ENCODE results near the gene SDHC. TPM values are rescaled to one million over a fixed set of nuclear protein-coding genes. Genes with fewer than 3 reads are reported as not detected.

Gene SDHC
- total and polyA plus RNA-seq, 2 experiments from 2014 or later: 17.4 to 211 TPM

DNA sequence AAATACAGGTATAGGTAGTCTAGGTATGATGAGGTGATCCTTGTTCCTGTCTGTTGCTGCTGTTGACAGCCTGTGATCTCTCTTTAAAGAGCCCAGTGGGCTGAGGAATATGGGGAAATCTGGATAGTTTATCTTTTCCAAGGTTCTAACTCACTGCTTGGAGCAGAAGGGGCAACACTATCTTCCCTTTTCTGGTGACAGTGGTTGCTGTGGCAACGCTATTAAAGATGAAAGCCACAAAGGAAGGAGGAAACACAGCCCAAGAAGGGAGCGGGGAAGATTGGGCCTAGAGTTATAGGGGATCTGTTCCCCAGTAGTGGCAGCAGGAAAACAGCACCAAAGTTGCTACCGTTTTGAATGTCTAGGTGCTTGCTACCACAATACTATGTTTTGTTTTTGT, 46.9 kb upstream of the SDHC start:
- Histone ChIP-seq H3K27ac (no peak overlapping the region), H4K20me1 (ENCODE audit: insufficient read depth) (no peaks in the 10 kb centered on the region), H3K4me1 (ENCODE audit: insufficient read depth) (no peaks in the 10 kb centered on the region), H2AFZ (no peak overlapping the region), H3K9me3 (ENCODE audit: low read depth) (no peaks in the 10 kb centered on the region), H3K27me3 (replicated peaks; ENCODE audit: insufficient read depth) (no peaks in the 10 kb centered on the region; the same call in 1 of the 2 replicates), H3K4me2 (ENCODE audit: unreplicated experiment) (no peak overlapping the region), H3K36me3 (ENCODE audit: low read depth) (no peaks in the 10 kb centered on the region), H3F3A (ENCODE audit: insufficient read depth) (no peaks in the 10 kb centered on the region), H3K9me2 (ENCODE audit: insufficient read depth) (no peaks in the 10 kb centered on the region), H3K4me3 (no peak overlapping the region), H3K9ac (no peak overlapping the region), H3K79me2 (ENCODE audit: insufficient read depth) (no peaks in the 10 kb centered on the region)
- TF ChIP-seq EZH2phosphoT487 (IDR thresholded peaks at IDR 0.05; ENCODE audit: insufficient read depth, low read depth) (no peak), EZH2 (IDR thresholded peaks at IDR 0.05; ENCODE audit: insufficient read depth, poor library complexity, severe bottlenecking) (no peak)
- no peak for DNase-seq
- in situ Hi-C loops (cut with MboI): no loop called here
- 66 to 74% methylated on average over 3 of the region's 3 CpGs for WGBS, 2 experiments (ENCODE audit: low coverage in 1 of 2, low lambda C conversion rate in 2 of 2, missing lambda C conversion rate in 2 of 2)

DNA sequence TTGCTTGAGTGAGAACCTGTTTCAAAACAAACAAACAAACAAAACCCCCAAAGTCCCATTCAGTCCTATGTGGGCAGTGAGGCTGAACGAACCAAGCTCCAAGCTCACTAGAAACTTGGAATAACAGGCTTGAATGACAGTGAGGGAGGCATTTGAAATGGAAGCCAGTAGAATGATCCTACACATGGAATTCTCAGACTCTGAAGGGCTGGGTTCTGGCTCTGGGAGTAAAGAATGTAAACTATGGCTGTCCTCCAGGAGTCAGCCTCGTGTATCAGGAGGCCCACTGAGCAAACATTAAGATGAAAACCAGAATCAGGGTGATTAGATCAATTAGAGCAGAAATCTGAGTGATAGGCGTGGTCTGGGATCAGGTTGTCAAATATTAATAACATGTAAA, 40.8 kb upstream of the SDHC start:
- no peaks in the 10 kb centered on the region for H3K4me1 ChIP-seq (ENCODE audit: insufficient read depth)
- peaks cover 35% of the 10 kb centered on the region for H3K27me3 ChIP-seq (replicated peaks; ENCODE audit: insufficient read depth)
- no peak overlapping the region for H3K4me2 ChIP-seq (ENCODE audit: unreplicated experiment)
- in situ Hi-C loops (cut with MboI): no loop called here
- H3K9me3 ChIP-seq (ENCODE audit: low read depth): no peaks in the 10 kb centered on the region
- DNase-seq: no peak
- no peaks in the 10 kb centered on the region for H3K36me3 ChIP-seq (ENCODE audit: low read depth)
- no peak overlapping the region for H3K27ac ChIP-seq
- H3K4me3 ChIP-seq: no peak overlapping the region
- no peaks in the 10 kb centered on the region for H3K79me2 ChIP-seq (ENCODE audit: insufficient read depth)
- no peaks in the 10 kb centered on the region for H3K9me2 ChIP-seq (ENCODE audit: insufficient read depth)
- no peaks in the 10 kb centered on the region for H3F3A ChIP-seq (ENCODE audit: insufficient read depth)
- H3K9ac ChIP-seq: no peak overlapping the region
- WGBS, 2 experiments (ENCODE audit: low coverage in 1 of 2, low lambda C conversion rate in 2 of 2, missing lambda C conversion rate in 2 of 2): 15 to 28% methylated on average over 3 of the region's 3 CpGs
- no peaks in the 10 kb centered on the region for H4K20me1 ChIP-seq (ENCODE audit: insufficient read depth)
- H2AFZ ChIP-seq: no peak overlapping the region
- TF ChIP-seq EZH2 (IDR thresholded peaks at IDR 0.05; ENCODE audit: insufficient read depth, poor library complexity, severe bottlenecking): no peak
- TF ChIP-seq EZH2phosphoT487 (IDR thresholded peaks at IDR 0.05; ENCODE audit: insufficient read depth, low read depth): no peak

DNA sequence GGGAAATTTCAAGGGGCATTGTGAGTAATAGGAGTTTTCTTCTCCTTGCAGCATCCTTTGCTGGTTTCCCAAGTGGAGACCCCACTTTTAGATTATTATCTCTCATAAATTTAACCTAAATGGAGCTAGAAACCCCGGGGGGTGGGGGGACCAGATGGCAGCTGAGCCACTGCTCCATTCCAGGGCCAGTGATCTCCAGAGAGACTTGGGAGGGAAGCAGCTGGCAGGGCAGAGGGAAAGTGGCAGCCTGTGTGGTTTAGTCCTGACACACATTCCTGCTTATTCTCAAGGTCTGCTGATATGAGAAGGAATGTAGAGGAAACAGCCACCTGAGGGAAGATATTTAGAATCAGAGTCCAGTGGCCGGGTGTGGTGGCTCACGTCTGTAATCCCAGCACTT, 39.3 kb upstream of the SDHC start:
- no peaks in the 10 kb centered on the region for H4K20me1 ChIP-seq (ENCODE audit: insufficient read depth)
- 38 to 46% methylated on average over 3 of the region's 3 CpGs for WGBS, 2 experiments (ENCODE audit: low coverage in 1 of 2, low lambda C conversion rate in 2 of 2, missing lambda C conversion rate in 2 of 2)
- no peak overlapping the region for H3K4me3 ChIP-seq
- H3K4me1 ChIP-seq (ENCODE audit: insufficient read depth): no peaks in the 10 kb centered on the region
- H3K27me3 ChIP-seq (replicated peaks; ENCODE audit: insufficient read depth): peaks cover 35% of the 10 kb centered on the region
- H3K79me2 ChIP-seq (ENCODE audit: insufficient read depth): no peaks in the 10 kb centered on the region
- no peak overlapping the region for H3K4me2 ChIP-seq (ENCODE audit: unreplicated experiment)
- TF ChIP-seq EZH2phosphoT487 (IDR thresholded peaks at IDR 0.05; ENCODE audit: insufficient read depth, low read depth) (no peak), EZH2 (IDR thresholded peaks at IDR 0.05; ENCODE audit: insufficient read depth, poor library complexity, severe bottlenecking) (no peak)
- no peaks in the 10 kb centered on the region for H3K9me2 ChIP-seq (ENCODE audit: insufficient read depth)
- in situ Hi-C loops (cut with MboI): no loop called here
- no peaks in the 10 kb centered on the region for H3F3A ChIP-seq (ENCODE audit: insufficient read depth)
- H3K9me3 ChIP-seq (ENCODE audit: low read depth): no peaks in the 10 kb centered on the region
- H3K36me3 ChIP-seq (ENCODE audit: low read depth): no peaks in the 10 kb centered on the region
- H2AFZ ChIP-seq: no peak overlapping the region
- DNase-seq: no peak
- no peak overlapping the region for H3K9ac ChIP-seq
- no peak overlapping the region for H3K27ac ChIP-seq

DNA sequence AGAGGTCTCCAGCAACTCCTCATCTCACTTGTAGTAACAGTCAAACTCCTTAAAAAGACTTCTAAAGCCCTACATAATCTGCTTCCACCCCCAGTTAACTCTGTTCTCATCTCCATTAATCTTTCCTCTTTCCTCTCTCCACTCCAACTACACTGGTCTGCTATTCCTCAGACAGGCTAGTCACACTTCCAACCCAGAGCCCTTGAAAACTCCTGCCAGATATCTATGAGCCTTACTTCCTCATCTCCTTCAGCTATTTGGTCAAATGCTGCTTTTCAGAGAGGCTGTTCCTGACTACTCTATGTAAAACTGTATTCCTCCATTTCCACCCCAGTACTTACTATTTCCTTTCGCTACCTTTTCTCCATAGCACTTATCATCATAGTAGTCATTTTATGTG, 31.2 kb upstream of the SDHC start:
- H3K4me2 ChIP-seq (ENCODE audit: unreplicated experiment): no peak overlapping the region
- DNase-seq: no peak
- no peaks in the 10 kb centered on the region for H3K36me3 ChIP-seq (ENCODE audit: low read depth)
- H3K9me3 ChIP-seq (ENCODE audit: low read depth): no peaks in the 10 kb centered on the region
- in situ Hi-C loops (cut with MboI): no loop called here
- WGBS, 2 experiments (ENCODE audit: low coverage in 1 of 2, low lambda C conversion rate in 2 of 2, missing lambda C conversion rate in 2 of 2): 78 to 88% methylated on average over 1 of the region's 1 CpG
- no peak overlapping the region for H2AFZ ChIP-seq
- no peaks in the 10 kb centered on the region for H3K79me2 ChIP-seq (ENCODE audit: insufficient read depth)
- H3F3A ChIP-seq (ENCODE audit: insufficient read depth): no peaks in the 10 kb centered on the region
- no peak overlapping the region for H3K27ac ChIP-seq
- peaks cover 22% of the 10 kb centered on the region for H3K27me3 ChIP-seq (replicated peaks; ENCODE audit: insufficient read depth)
- no peak overlapping the region for H3K4me3 ChIP-seq
- no peak for TF ChIP-seq EZH2phosphoT487 (IDR thresholded peaks at IDR 0.05; ENCODE audit: insufficient read depth, low read depth)
- no peaks in the 10 kb centered on the region for H4K20me1 ChIP-seq (ENCODE audit: insufficient read depth)
- H3K4me1 ChIP-seq (ENCODE audit: insufficient read depth): no peaks in the 10 kb centered on the region
- H3K9me2 ChIP-seq (ENCODE audit: insufficient read depth): no peaks in the 10 kb centered on the region
- H3K9ac ChIP-seq: no peak overlapping the region

DNA sequence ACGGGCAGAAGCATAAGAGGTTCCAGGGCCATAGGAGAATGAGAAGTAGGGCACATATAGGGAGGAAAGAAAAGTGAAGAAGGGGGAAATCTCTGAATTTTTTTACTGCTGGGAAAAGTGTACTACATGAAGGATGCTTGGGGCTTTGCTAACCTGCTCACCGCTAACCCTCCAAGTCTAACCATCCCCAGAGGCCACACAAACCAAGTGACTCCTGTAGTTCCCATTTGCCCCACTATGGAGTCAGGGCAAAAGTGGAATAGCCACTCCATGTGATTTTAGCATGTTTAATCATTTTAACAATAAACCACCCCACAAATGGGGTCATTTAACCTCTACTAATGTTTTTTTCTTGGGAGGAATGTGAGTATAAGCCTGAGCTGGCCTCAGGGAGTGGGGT, 29.1 kb upstream of the SDHC start:
- no peak overlapping the region for H3K9ac ChIP-seq
- WGBS, 2 experiments (ENCODE audit: low coverage in 1 of 2, low lambda C conversion rate in 2 of 2, missing lambda C conversion rate in 2 of 2): 93 to 96% methylated on average over 2 of the region's 2 CpGs
- H2AFZ ChIP-seq: no peak overlapping the region
- no peak overlapping the region for H3K4me2 ChIP-seq (ENCODE audit: unreplicated experiment)
- no peaks in the 10 kb centered on the region for H3K36me3 ChIP-seq (ENCODE audit: low read depth)
- peaks cover 18% of the 10 kb centered on the region for H3K27me3 ChIP-seq (replicated peaks; ENCODE audit: insufficient read depth)
- no peak overlapping the region for H3K27ac ChIP-seq
- DNase-seq: no peak
- TF ChIP-seq EZH2 (IDR thresholded peaks at IDR 0.05; ENCODE audit: insufficient read depth, poor library complexity, severe bottlenecking): no peak
- no peak for TF ChIP-seq EZH2phosphoT487 (IDR thresholded peaks at IDR 0.05; ENCODE audit: insufficient read depth, low read depth)
- H3K9me2 ChIP-seq (ENCODE audit: insufficient read depth): no peaks in the 10 kb centered on the region
- H4K20me1 ChIP-seq (ENCODE audit: insufficient read depth): no peaks in the 10 kb centered on the region
- no peaks in the 10 kb centered on the region for H3K9me3 ChIP-seq (ENCODE audit: low read depth)
- in situ Hi-C loops (cut with MboI): no loop called here
- no peaks in the 10 kb centered on the region for H3K79me2 ChIP-seq (ENCODE audit: insufficient read depth)
- H3K4me1 ChIP-seq (ENCODE audit: insufficient read depth): no peaks in the 10 kb centered on the region
- H3K4me3 ChIP-seq: no peak overlapping the region
- no peaks in the 10 kb centered on the region for H3F3A ChIP-seq (ENCODE audit: insufficient read depth)

All from GM23248 (cell line).